Measurements from ENCODE around the gene HMGXB4. TPM values are rescaled to one million over a fixed set of nuclear protein-coding genes. Genes with fewer than 3 reads are reported as not detected.

HMGXB4 gene
- total RNA-seq, 2 experiments from 2014 or later = 35.9 to 37.7 TPM

DNA sequence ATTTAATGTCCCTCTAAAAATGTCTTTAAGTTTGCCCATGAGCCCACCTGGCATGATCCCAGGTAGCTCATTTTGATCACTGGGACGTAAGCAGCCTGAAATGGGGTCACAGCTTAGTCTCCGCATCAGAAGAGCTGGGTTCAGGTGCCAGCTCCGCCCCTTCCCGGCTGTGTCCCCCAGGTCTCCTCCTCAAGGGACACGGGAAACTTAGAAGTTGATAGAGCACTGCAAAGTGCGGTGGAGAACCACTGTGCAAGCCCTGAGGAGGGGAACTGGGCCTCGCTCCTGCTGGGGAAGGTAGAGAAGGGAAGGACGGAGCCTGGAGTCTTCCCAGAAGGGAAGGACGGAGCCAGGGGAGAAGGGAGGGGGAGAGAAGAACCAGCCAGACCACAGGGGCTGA, 50.1 kb downstream of the HMGXB4 start:
- POLR2A ChIA-PET = no interaction called here
- CTCF ChIA-PET = interaction anchor here (0.7 kb wide), 1 partner anchor 72 kb away, joined by 3 read pairs; no protein-coding TSS in a partner anchor

DNA sequence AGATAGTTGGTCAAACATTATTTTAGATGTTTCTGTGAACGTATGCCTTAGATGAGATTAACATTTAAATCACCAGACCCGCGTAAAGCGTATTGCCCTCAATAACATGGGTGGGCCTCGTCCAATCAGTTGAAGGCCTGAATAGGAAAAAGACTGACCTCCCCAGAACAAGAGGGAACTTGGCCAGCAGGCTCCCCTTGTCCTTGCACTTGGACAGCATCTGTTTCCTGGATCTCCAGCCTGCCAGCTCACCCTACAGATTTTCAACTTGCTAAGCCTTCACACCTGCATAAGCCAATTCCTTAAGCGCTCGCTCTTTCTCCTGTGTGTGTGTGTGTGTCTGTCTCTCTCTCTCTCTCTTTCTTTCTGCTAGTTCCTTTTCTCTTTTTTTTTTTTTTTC, 50.6 kb downstream of the HMGXB4 start:
- ChIA-PET POLR2A (no interaction called here), CTCF (interaction anchor here (0.7 kb wide), 1 partner anchor 72 kb away, joined by 3 read pairs; no protein-coding TSS in a partner anchor)

DNA sequence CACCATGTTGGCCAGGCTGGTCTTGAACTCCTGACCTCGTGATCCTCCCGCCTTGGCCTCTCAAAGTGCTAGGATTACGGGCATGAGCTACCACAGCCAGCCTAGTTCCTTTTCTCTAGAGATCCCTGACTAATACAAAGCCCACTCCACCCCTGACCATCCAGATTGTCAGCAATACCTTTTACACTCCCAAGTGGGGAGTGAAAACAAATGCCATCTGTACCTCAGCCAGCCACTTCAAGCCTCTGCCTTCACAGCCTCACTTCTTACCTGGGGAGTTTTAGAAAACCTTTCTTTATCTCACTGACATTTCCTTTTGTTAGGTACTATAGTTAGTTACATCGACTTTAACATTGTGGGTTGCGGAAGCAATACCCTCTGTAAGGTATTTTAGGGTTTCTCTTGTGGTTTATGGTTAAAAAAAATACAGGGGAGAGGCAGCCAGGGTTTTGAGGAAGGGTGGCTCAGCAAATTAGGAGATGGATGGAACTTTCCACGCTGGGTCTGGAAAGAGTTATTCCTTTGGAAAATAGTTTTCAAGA, 51.3 kb downstream of the HMGXB4 start:
- CTCF ChIA-PET = no interaction called here
- POLR2A ChIA-PET = interaction anchor here (0.6 kb wide), 1 partner anchor 11 kb away, joined by 6 read pairs; no protein-coding TSS in a partner anchor

DNA sequence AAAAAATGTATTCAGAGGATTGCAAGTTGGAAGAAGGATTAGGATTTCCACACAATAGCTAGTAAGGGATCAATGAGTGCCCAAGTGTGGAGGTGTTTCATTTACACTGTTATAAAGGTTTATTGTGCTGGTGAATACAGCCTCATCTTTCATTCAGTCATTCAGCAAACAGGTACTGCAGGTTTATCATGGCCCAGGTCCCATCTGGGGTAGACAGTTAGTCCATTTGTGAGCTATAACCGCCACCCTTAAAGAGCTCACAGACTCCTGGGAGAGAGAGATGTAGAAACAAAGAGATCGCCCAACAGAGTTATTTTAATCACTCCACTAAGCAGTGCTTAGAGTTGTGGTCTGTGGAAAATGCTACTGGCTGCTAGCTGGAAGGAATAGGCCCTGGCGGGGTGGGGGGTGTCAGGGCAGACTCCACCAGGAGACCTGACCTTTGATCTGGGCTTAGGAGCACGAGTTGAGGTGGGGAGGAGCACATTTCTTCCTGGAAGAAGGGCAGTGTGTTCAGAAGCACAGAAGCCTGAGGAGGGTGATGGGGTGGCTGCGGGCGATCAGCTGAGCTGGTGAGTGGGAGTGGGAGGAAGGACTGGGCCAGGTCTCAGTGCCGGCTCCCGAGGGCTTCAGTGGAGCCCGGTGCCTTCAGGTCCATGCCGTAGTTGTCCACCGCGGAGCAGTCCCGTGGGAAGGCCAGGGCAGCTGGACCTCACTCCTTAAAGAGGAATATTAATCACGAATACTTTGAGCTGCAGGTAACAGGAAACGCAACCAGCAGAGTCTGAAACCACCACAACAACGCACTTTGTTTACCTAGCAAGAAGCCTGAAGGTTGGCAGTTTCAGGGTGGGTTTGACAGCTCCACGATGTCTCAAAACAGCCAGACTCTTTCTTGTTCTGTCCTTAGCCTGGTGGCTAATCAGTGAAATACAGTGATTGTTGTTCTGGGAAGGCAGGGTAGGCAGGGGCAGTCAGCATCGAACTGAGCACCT, 53.6 kb downstream of the HMGXB4 start:
- POLR2A ChIA-PET = no interaction called here
- CTCF ChIA-PET = interaction anchor here (1.0 kb wide), 1 partner anchor 11 kb away, joined by 3 read pairs; no protein-coding TSS in a partner anchor

DNA sequence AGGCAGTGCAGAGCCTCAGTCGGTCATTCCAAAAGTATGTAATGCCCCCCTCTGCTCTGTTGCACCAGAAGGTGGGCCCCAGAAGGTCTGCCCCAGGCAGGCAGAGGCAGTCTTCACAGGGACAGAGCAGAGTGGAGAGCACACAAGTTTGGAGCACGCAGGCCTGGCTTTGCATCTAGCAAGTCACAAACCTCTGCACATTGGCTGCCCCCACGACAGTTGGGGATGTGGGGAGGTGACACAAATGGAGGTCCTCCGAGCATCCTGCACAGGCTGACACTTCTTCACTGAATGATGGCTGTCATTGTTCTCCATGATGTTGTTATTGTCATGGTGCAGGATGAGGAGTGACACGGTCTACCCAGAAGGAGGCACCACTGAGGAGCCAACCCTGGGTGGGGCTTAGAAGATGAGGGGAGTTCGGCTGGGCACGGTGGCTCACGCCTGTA, 54.3 kb downstream of the HMGXB4 start:
- CTCF ChIA-PET = no interaction called here
- POLR2A ChIA-PET = no interaction called here

DNA sequence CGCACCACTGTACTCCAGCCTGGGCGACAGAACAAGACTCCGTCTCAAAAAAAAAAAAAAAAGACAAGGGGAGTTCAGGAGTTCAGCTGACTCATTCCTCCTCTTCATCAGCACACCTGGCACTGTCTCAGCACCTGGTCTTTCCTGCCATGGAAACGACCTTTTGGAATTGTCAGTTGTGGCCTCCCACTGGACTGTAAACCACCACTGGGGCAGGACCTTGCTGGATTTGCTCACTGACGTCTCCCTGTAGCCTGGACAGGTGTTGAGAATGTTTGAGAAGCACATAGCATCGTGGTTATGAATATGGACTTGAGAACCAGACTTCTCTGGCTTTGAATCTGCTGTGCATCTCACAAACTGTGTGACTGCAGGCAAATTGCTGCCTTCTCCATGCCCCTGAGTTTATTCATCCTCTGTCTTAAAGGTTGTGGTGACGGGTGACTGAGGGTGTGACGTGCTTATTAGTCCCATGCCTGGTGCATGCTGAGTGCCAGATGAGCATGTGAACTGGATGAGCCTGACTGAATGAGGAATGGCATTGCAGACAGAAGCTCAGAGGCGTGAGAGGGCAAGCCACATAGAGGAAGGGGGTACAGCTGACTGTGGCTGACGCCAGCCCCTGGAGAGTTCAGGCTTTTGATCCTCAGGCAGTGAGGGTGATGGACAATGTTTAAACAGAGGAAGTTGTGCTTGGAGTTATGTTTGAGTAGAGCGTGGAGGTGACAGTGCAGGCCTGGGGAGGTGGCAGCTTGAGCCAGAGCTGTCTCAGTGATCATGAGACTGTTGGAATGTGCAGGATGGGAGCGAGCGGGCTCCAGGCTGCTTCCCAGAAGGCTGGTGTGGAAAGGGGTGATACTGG, 55.1 kb downstream of the HMGXB4 start:
- ChIA-PET POLR2A (interaction anchor here (0.6 kb wide), 1 partner anchor 59 kb away, joined by 3 read pairs; no protein-coding TSS in a partner anchor), CTCF (no interaction called here)

DNA sequence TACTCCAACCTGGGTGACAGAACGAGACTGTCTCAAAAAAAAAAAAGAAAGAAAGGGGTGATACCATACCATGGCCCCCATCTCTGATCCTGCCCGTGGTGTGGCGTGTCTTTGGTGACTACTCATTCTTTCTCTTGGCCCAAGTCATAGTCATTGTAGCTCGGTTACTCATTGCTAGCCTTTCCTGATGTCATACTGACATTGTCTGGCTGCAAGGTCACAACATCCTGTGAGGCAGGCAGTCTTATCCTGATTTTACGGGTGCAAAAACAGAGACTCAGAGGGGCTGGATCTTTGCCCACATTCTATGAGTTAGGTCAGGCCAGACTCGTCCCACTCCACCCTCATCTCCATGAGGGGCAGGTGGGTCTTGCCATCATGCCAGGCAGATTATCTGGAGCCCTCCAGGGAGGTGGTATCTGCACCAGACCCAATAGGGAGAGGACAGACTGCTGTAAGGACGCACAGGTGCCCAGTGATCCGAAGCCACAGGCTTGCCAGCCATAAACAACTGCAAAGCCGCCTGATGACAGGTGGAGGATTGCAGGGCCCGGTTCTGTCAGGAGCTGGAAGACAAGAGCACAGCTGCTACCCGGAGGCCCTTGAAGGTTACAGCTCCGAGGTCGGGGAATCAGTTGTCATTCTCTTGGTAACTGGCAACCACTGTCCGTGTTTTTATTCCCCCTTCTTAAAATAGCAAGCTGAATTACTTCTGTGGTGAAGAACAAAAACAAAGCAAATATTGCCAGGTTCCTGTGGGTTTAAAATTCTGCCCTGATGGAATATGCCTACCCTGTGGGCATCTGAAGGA, 56.2 kb downstream of the HMGXB4 start:
- POLR2A ChIA-PET = interaction anchor here (0.6 to 1.1 kb wide), 2 partner anchors 14 to 58 kb away, joined by 3 read pairs; partner anchors contain the start of gene TOM1
- CTCF ChIA-PET = no interaction called here

GRCh38 chr22:35314161-35314942, 57.1 kb downstream of the HMGXB4 start:
- CTCF ChIA-PET = no interaction called here
- POLR2A ChIA-PET = interaction anchor here (1.1 kb wide), 1 partner anchor 15 kb away, joined by 3 read pairs; the partner anchor contains the start of gene TOM1

- ChIA-PET POLR2A (no interaction called here), CTCF (no interaction called here)
Measured at GRCh38 chr22:35315141-35315854, 58.0 kb downstream of the HMGXB4 start.

DNA sequence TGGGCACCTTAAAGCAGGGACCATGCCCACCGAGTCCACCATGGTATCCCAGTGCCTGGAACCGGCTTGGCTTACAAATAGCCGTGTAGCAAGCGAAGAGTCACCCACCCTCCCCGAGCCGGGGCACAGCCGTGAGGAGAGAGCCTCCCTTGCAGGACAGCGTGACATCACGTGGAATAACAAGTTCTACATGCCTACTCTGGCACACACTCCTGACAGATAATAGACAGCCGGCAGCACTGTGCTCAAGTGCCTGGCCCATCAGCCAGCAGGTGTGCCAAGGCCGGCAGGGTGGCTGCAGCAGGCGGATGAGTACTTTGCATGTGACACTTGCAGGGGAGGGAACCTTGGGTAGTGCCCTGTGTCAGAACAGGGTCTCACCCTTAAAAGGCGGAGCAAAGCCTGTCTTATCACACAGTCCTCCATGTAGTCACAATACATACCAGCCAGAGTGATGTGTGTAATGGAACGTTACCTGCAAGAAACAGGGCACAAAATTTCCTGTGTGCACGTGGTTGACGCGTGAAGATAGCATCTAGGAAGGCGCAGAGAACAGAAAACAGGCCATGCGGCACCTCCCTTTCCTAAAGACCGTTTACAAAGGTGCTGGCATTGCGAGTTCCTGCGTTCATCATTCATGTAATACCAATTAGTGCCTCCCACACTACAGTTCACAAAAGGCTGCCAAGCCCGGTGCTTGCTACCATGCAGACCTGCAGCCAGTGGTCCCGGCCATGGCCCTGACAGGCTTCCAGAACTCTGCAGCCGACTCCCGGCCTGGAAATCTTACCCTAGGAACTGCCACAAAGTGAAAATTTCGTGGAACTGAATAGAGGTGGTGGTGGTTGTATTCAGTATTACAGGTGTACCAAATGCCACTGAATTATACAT, 58.8 kb downstream of the HMGXB4 start:
- ChIA-PET POLR2A (no interaction called here), CTCF (no interaction called here)

DNA sequence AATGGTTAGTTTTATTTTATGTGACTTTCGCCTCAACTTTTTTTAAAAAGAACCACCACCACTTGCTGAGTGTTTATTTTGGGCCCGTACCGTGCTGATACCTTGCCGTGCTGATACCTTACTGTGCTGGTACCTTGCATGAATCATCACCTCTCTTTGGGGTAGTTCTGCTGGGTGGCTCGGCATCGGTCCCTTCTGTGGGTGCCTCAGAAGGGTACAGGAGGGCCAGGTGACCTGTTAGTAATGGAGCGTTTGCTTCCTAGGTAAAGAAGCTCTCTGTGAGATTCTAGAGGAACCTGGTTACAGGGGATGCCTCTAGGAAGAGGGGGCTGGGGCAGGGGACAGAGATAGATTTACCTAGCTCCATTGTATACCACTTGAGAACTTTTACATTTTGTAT, 59.5 kb downstream of the HMGXB4 start:
- ChIA-PET POLR2A (no interaction called here), CTCF (no interaction called here)

DNA sequence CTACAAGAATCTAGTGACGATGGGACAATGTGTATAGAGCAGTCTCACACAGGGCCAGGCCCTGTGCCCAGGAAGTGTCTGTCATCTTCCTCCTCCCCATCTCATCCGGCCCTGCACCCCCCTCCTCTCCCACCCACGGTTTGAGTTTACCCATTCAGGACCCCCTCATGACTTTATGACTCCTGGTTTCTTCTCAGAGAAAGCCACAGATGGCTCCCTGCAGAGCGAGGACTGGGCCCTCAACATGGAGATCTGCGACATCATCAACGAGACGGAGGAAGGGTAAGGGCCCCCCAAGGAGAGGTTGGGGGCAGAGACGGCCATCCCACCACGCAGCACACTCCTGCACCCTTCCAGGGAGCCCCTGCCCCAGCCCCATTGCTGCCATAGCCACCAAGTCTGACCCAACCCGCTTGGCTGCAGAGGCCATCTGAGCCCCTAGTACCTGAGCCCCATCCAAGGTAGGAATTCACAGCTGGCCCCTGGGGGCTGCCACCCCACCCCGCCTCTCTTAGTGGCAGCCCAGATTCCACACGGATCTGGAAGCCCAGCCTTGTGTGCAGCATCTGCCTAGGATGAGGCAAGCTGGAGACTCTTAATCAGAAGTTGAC, 60.5 kb downstream of the HMGXB4 start:
- ChIA-PET CTCF (no interaction called here), POLR2A (no interaction called here)

DNA sequence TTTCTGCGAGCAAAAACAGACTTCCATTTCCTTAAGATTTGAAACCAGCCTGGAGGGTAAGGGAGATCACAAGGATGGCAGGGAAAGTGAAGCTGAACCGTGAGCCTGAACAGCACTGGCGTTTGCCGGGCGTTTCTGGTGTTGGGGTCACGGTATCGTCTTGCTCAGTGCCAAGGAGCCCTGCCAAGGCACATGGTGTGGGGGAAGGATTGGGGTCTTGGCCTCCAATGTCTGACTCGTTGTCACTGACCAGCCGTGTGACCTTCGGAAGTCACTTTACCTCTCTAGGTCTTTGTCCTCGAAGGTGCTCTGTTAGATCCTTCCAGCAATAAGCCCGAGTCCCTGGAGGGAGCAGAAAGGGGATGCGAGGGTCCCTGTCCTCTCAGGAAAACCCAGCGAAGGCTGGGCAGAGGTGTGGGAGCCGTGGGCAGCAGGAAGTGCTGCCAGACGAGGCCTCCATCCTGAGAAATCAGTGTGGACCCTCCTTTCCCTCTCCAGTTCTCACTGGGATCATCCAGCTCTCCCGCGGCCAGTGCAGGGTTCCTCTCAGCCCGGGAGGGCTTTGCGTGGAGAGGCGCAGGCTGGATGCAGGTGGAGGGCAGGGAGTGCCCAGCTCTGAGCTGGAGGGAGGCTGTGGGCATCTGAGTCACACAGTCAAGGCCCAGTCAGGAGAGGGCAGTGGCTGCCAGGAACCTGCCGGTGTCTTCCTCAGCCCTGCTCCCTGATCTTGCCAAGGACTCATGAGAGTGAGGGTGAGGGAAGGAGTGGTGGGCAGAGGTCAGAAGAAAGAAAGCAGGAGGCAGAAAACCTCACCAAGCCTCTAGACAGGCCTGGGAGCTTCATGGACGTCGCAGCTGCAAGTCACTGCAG, 61.3 kb downstream of the HMGXB4 start:
- POLR2A ChIA-PET = no interaction called here
- CTCF ChIA-PET = no interaction called here

- CTCF ChIA-PET = no interaction called here
- POLR2A ChIA-PET = interaction anchor here (0.5 to 0.6 kb wide), 2 partner anchors 11 to 22 kb away, joined by 4 to 11 read pairs; no protein-coding TSS in a partner anchor
Measured at GRCh38 chr22:35319244-35319985, 62.1 kb downstream of the HMGXB4 start.

- CTCF ChIA-PET = interaction anchor here (0.5 kb wide), 1 partner anchor 74 kb away, joined by 3 read pairs; no protein-coding TSS in a partner anchor
- POLR2A ChIA-PET = no interaction called here
Measured at GRCh38 chr22:35322126-35322525, 64.8 kb downstream of the HMGXB4 start.
